GM23248 (cell line): ENCODE measurements around the gene ABCA12.

Experiments
- EZH2 ChIP-seq: fragments of 200-600 bp; sonication (generic); IDR thresholded peaks from 2 replicates; pipeline ENCODE4 v1.6.1; 2018; ENCODE audit warnings: antibody characterized with exemption, mild to moderate bottlenecking; ENCODE audit not compliant: insufficient read depth, poor library complexity, severe bottlenecking
- EZH2phosphoT487 ChIP-seq: fragments of 200-600 bp; sonication (generic); IDR thresholded peaks from 2 replicates; pipeline ENCODE4 v1.6.1; 2018; ENCODE audit warnings: antibody characterized with exemption, moderate library complexity, mild to moderate bottlenecking, low read depth; ENCODE audit not compliant: insufficient read depth

DNA sequence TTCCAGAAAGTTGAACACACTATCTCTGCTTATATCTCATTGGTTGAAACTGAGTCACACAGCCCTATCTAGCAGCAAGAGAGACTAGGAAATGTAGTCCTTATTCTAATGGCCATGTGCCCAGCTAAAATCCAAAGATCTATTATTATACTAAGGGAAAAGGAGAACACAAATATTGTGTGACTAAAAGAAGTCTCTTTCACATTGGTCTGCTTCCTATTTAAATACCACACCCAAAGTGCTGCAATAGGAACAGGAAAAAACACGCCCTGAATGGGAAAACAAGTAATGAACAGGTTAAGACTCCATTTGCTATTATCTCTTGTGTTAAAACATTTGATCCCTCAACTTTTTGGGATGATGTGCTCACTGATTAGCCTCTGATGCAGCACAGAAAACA lies 242.2 kb downstream of the ABCA12 start:
- TF ChIP-seq EZH2phosphoT487: no peak
- no peak for TF ChIP-seq EZH2
